ENCODE measurements around the gene CTPS1. TPM values are rescaled to one million over a fixed set of nuclear protein-coding genes. Genes with fewer than 3 reads are reported as not detected.

CTPS1 gene, protein sequence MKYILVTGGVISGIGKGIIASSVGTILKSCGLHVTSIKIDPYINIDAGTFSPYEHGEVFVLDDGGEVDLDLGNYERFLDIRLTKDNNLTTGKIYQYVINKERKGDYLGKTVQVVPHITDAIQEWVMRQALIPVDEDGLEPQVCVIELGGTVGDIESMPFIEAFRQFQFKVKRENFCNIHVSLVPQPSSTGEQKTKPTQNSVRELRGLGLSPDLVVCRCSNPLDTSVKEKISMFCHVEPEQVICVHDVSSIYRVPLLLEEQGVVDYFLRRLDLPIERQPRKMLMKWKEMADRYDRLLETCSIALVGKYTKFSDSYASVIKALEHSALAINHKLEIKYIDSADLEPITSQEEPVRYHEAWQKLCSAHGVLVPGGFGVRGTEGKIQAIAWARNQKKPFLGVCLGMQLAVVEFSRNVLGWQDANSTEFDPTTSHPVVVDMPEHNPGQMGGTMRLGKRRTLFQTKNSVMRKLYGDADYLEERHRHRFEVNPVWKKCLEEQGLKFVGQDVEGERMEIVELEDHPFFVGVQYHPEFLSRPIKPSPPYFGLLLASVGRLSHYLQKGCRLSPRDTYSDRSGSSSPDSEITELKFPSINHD
- polyA plus RNA-seq (55.2 and 76.1 TPM in 2 replicates), polyA minus RNA-seq (46.5 and 56.6 TPM in 2 replicates)

DNA sequence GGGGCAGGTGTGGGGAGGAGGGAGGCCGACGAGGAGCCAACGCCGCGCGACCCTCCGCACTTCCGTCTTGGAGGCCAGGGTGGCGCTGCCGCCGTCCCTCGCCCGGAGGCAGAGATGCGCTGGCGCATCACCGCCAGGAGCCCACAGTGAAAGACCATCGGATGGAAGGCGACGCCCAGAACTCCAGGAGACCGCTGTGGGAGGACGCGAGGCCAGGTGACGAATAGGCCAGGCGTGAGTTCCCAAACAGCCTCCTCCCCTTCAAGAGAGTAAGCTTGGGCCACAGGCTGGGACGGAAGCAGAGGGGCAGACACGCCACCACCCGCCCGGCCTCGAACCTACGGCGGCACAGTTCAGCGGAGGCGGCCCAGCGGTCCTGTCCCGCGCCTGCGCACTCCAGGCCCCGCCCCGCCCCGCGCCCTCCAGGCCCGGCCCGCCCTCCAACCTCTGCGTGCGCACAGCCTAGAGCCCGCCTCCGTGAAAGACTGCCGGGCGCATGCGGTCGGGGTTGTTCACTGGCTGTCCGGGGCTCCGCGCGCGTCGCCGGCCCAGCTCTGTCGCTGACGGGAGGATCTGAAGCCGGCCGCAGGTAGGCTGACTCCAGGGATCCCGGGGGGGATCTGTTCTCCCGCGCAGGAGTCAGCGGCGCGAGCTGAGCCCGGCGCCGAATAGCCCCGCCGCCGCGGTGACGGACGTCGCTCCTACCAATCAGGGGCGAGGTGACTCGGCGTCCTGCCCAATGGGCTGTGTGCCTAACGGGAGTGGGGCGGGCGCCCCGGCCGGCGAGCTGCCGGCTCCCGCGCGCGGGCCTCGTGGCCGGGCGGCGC lies at the start of gene CTPS1:
Gene CTPS1 (plus strand): TSS at position 456 of the 827 bp plus-strand sequence. CDS start 3,595 bp downstream, outside the sequence.
- no peaks in the 10 kb centered on the region for H3K9me3 ChIP-seq (ENCODE audit: low read length)
- peaks cover 2% of the 10 kb centered on the region for H3K36me3 ChIP-seq (ENCODE audit: insufficient read depth, low read length)
- H3F3A ChIP-seq (ENCODE audit: insufficient read depth, low read length, poor library complexity, severe bottlenecking): peaks cover 6% of the 10 kb centered on the region
- H3K9ac ChIP-seq (ENCODE audit: low read length): peak within 1 kb of the TSS; percentile 83
- peak within 1 kb of the TSS; percentile 85 for H3K27ac ChIP-seq (ENCODE audit: low read length)
- H3K4me2 ChIP-seq (ENCODE audit: low read length): peak within 1 kb of the TSS; percentile 94
- peak within 1 kb of the TSS; percentile 88 for H3K4me3 ChIP-seq (ENCODE audit: low read length)
- TF ChIP-seq RAD21 (conservative IDR thresholded peaks at IDR 0.05): peak; percentile 32
- TF ChIP-seq CTCF (IDR thresholded peaks at IDR 0.05; ENCODE audit: poor library complexity, severe bottlenecking): peak; percentile 81
- TF ChIP-seq POLR2AphosphoS5 (IDR thresholded peaks at IDR 0.05): peak; percentile 79
- TF ChIP-seq, protein P1, sequence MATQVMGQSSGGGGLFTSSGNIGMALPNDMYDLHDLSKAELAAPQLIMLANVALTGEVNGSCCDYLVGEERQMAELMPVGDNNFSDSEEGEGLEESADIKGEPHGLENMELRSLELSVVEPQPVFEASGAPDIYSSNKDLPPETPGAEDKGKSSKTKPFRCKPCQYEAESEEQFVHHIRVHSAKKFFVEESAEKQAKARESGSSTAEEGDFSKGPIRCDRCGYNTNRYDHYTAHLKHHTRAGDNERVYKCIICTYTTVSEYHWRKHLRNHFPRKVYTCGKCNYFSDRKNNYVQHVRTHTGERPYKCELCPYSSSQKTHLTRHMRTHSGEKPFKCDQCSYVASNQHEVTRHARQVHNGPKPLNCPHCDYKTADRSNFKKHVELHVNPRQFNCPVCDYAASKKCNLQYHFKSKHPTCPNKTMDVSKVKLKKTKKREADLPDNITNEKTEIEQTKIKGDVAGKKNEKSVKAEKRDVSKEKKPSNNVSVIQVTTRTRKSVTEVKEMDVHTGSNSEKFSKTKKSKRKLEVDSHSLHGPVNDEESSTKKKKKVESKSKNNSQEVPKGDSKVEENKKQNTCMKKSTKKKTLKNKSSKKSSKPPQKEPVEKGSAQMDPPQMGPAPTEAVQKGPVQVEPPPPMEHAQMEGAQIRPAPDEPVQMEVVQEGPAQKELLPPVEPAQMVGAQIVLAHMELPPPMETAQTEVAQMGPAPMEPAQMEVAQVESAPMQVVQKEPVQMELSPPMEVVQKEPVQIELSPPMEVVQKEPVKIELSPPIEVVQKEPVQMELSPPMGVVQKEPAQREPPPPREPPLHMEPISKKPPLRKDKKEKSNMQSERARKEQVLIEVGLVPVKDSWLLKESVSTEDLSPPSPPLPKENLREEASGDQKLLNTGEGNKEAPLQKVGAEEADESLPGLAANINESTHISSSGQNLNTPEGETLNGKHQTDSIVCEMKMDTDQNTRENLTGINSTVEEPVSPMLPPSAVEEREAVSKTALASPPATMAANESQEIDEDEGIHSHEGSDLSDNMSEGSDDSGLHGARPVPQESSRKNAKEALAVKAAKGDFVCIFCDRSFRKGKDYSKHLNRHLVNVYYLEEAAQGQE (IDR thresholded peaks at IDR 0.05; ENCODE audit: borderline replicate concordance): peak; percentile 69
- TF ChIP-seq EP300 (conservative IDR thresholded peaks at IDR 0.05; ENCODE audit: poor library complexity, severe bottlenecking): no peak
- peak; percentile 93 for TF ChIP-seq MXI1 (conservative IDR thresholded peaks at IDR 0.05; ENCODE audit: poor library complexity, severe bottlenecking)
- TF ChIP-seq EZH2 (IDR thresholded peaks at IDR 0.05; ENCODE audit: borderline replicate concordance, insufficient read depth, low read length, poor library complexity, severe bottlenecking): no peak
- TF ChIP-seq TAF1 (IDR thresholded peaks at IDR 0.05; ENCODE audit: low read depth): peak; percentile 48
- no peaks in the 10 kb centered on the region for H4K20me1 ChIP-seq (ENCODE audit: insufficient read depth)
- peak within 1 kb of the TSS; percentile 94 for H2AFZ ChIP-seq (ENCODE audit: low read depth, low read length)
- peaks cover 29% of the 10 kb centered on the region for H3K79me2 ChIP-seq (replicated peaks; ENCODE audit: insufficient read depth, low read length)
- H3K27me3 ChIP-seq (ENCODE audit: insufficient read depth, low read depth, low read length): no peaks in the 10 kb centered on the region
- no peaks in the 10 kb centered on the region for H3K9me2 ChIP-seq (ENCODE audit: insufficient read depth, low read length)
